Right lobe of liver (tissue), 4 donors: ENCODE measurements around the gene PHLDA2.

Source experiments
- POLR2A ChIP-seq: fragments of 450-650 bp; IDR thresholded peaks from one replicate; pipeline ENCODE4 v1.6.1; 2017; ENCODE audit warnings: antibody characterized with exemption, mild to moderate bottlenecking
- TF ChIP-seq, protein P1 (sequence below), 4 donors: fragments of 200-600 bp in 3 of 4; fragments of 450-650 bp in 1 of 4; IDR thresholded peaks; one replicate each; pipeline versions ENCODE4 v1.5.1 to v1.8.0; 2016 to 2022; ENCODE audit warnings: antibody characterized with exemption in 4 of 4, mild to moderate bottlenecking in 2 of 4
- donor health status: DM: no; HTN: no; CAD: no.
- donor health status: DM: no; HTN: no; CAD: no.
- donor health status: DM: no; HTN: yes; CAD: no.

- TF ChIP-seq, protein P1, sequence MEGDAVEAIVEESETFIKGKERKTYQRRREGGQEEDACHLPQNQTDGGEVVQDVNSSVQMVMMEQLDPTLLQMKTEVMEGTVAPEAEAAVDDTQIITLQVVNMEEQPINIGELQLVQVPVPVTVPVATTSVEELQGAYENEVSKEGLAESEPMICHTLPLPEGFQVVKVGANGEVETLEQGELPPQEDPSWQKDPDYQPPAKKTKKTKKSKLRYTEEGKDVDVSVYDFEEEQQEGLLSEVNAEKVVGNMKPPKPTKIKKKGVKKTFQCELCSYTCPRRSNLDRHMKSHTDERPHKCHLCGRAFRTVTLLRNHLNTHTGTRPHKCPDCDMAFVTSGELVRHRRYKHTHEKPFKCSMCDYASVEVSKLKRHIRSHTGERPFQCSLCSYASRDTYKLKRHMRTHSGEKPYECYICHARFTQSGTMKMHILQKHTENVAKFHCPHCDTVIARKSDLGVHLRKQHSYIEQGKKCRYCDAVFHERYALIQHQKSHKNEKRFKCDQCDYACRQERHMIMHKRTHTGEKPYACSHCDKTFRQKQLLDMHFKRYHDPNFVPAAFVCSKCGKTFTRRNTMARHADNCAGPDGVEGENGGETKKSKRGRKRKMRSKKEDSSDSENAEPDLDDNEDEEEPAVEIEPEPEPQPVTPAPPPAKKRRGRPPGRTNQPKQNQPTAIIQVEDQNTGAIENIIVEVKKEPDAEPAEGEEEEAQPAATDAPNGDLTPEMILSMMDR (IDR thresholded peaks at IDR 0.05) = no peak
- TF ChIP-seq POLR2A = no peak
These were observed 13.2 kb upstream of the PHLDA2 start for GRCh38 chr11:2942447-2942846.
